AG04450 (cell line): Measurements from ENCODE around the gene IL1RN. TPM values are rescaled to one million over a fixed set of nuclear protein-coding genes. Genes with fewer than 3 reads are reported as not detected.

Experiments
- CTCF ChIA-PET: fragments of 300-600, 350-600 bp; formaldehyde crosslinking; extraction: SDS; loops from one replicate; lab custom pipeline; 2022; ENCODE audit warnings: antibody characterized with exemption, inconsistent platforms; lab: Charles Lee
- POLR2A ChIA-PET: fragments of 350-600 bp; formaldehyde crosslinking; extraction: SDS; loops from one replicate; lab custom pipeline; 2021; ENCODE audit warnings: antibody characterized with exemption, inconsistent platforms; lab: Yijun Ruan, JAX
- DNase-seq: peaks from one replicate; pipeline ENCODE4 v3.0.0-alpha.2; 2011; ENCODE audit warnings: low read depth, low spot score
- H3K27ac ChIP-seq: one replicate; pipeline ENCODE4 v1.5.1; 2012; ENCODE audit warnings: low read depth, low read length, control low read depth
- H3K27me3 ChIP-seq: one replicate; pipeline ENCODE4 v1.6.0; 2012; ENCODE audit warnings: low read length; ENCODE audit not compliant: control insufficient read depth, insufficient read depth
- H3K4me3 ChIP-seq: 2 replicates; pipeline ENCODE4 v1.5.1; 2011; ENCODE audit warnings: mild to moderate bottlenecking, low read depth, low read length, control low read depth
- H3K9me3 ChIP-seq: 2 replicates; pipeline ENCODE4 v1.5.1; 2012; ENCODE audit warnings: low read length; ENCODE audit not compliant: control insufficient read depth, insufficient read depth
- CTCF ChIP-seq: IDR thresholded peaks from 2 replicates; pipeline ENCODE4 v1.5.1; 2011; ENCODE audit warnings: low read depth, low read length, control low read depth, inconsistent platforms
- polyA plus RNA-seq: library from polyadenylated mRNA; depleted of rRNA; stranded (reverse); fragments of >200 nt; gene quantifications from 2 replicates; pipeline ENCODE4 v1.2.3, GENCODE V29; 2011

IL1RN gene
- polyA plus RNA-seq, 1 experiment: not detected

GRCh38 chr2:113103277-113103676 is 24.1 kb upstream of the IL1RN start:
- ChIA-PET POLR2A (no interaction called here), CTCF (no interaction called here)
- DNase-seq: no peak
- no peaks in the 10 kb centered on the region for H3K27me3 ChIP-seq
- H3K27ac ChIP-seq: no peak overlapping the region
- TF ChIP-seq CTCF: no peak
- H3K9me3 ChIP-seq: no peaks in the 10 kb centered on the region; the same call in 1 of the 2 replicates
- H3K4me3 ChIP-seq: no peak overlapping the region

- TF ChIP-seq CTCF: no peak
- ChIA-PET POLR2A (no interaction called here), CTCF (no interaction called here)
- Histone ChIP-seq H3K9me3 (no peaks in the 10 kb centered on the region; the same call in 1 of the 2 replicates), H3K27ac (no peak overlapping the region), H3K4me3 (no peak overlapping the region), H3K27me3 (no peaks in the 10 kb centered on the region)
- DNase-seq: no peak
These were observed 23.3 kb upstream of the IL1RN start for GRCh38 chr2:113104054-113104611.

GRCh38 chr2:113105047-113105785 is 22.2 kb upstream of the IL1RN start:
- H3K9me3 ChIP-seq: no peaks in the 10 kb centered on the region
- TF ChIP-seq CTCF: no peak
- H3K27ac ChIP-seq: no peak overlapping the region
- POLR2A ChIA-PET: no interaction called here
- no peak overlapping the region for H3K4me3 ChIP-seq
- no peak for DNase-seq
- H3K27me3 ChIP-seq: no peaks in the 10 kb centered on the region
- CTCF ChIA-PET: no interaction called here

GRCh38 chr2:113111121-113111520 is 16.3 kb upstream of the IL1RN start:
- ChIA-PET POLR2A (no interaction called here), CTCF (interaction anchor here (1.8 kb wide), 1 partner anchor 28 kb away, joined by 5 read pairs; no protein-coding TSS in a partner anchor)
- Histone ChIP-seq H3K4me3 (no peak overlapping the region), H3K27ac (no peak overlapping the region), H3K9me3 (no peaks in the 10 kb centered on the region), H3K27me3 (peaks cover 8% of the 10 kb centered on the region)
- no peak for TF ChIP-seq CTCF
- no peak for DNase-seq

GRCh38 chr2:113111823-113112287 is 15.5 kb upstream of the IL1RN start:
- H3K27ac ChIP-seq: no peak overlapping the region
- H3K27me3 ChIP-seq: peaks cover 8% of the 10 kb centered on the region
- no peak for DNase-seq
- no peak overlapping the region for H3K4me3 ChIP-seq
- no peaks in the 10 kb centered on the region for H3K9me3 ChIP-seq
- POLR2A ChIA-PET: no interaction called here
- CTCF ChIA-PET: interaction anchor here (1.8 kb wide), 1 partner anchor 27 kb away, joined by 5 read pairs; no protein-coding TSS in a partner anchor
- TF ChIP-seq CTCF: no peak
